Neural cell (in vitro differentiated cells): ENCODE data around the gene GDPD5. TPM values are rescaled to one million over a fixed set of nuclear protein-coding genes. Genes with fewer than 3 reads are reported as not detected.

Experiments
- H2AFZ ChIP-seq: fragments of 200-600, 300-800 bp; sonication (generic), shearing (Covaris generic); 2 replicates; pipeline ENCODE4 v1.6.0; 2014; ENCODE audit warnings: low read depth, mild to moderate bottlenecking, antibody characterized with exemption, low read length, moderate library complexity
- H3F3A ChIP-seq: fragments of 200-600 bp; shearing (Covaris generic); 2 replicates; pipeline ENCODE4 v1.6.1; 2016; ENCODE audit warnings: mild to moderate bottlenecking, moderate library complexity, mixed read lengths, antibody characterized with exemption, low read length; ENCODE audit not compliant: insufficient read depth, poor library complexity, severe bottlenecking
- H3K27ac ChIP-seq: fragments of 200-600, 300-800 bp; sonication (generic), shearing (Covaris generic); 2 replicates; pipeline ENCODE4 v1.5.1; 2014; ENCODE audit warnings: mild to moderate bottlenecking, low read length, moderate library complexity
- H3K27me3 ChIP-seq: fragments of 300-800, 200-600 bp; sonication (generic), shearing (Covaris generic); 2 replicates; pipeline ENCODE4 v1.6.0; 2014; ENCODE audit warnings: mild to moderate bottlenecking, low read depth, low read length, moderate library complexity; ENCODE audit not compliant: insufficient read depth
- H3K36me3 ChIP-seq: fragments of 300-800, 200-600 bp; sonication (generic), shearing (Covaris generic); 2 replicates; pipeline ENCODE4 v1.5.1; 2014; ENCODE audit warnings: mild to moderate bottlenecking, antibody characterized with exemption, low read length, moderate library complexity; ENCODE audit not compliant: insufficient read depth
- H3K4me2 ChIP-seq: fragments of 300-800, 200-600 bp; sonication (generic), shearing (Covaris generic); 2 replicates; pipeline ENCODE4 v1.6.0; 2014; ENCODE audit warnings: mild to moderate bottlenecking, low read length
- H3K4me3 ChIP-seq: fragments of 300-800, 200-600 bp; sonication (generic), shearing (Covaris generic); 2 replicates; pipeline ENCODE4 v1.5.1; 2014; ENCODE audit warnings: mild to moderate bottlenecking, low read length, moderate library complexity
- H3K79me2 ChIP-seq: fragments of 200-600 bp; shearing (Covaris generic); replicated peaks from 2 replicates; pipeline ENCODE4 v1.6.0; 2014; ENCODE audit warnings: mild to moderate bottlenecking, low read length, moderate library complexity; ENCODE audit not compliant: insufficient read depth
- H3K9ac ChIP-seq: fragments of 300-800, 200-600 bp; sonication (generic), shearing (Covaris generic); 2 replicates; pipeline ENCODE4 v1.6.1; 2016; ENCODE audit warnings: mild to moderate bottlenecking, low read length, mixed read lengths
- H3K9me2 ChIP-seq: fragments of 200-600 bp; shearing (Covaris generic); 2 replicates; pipeline ENCODE4 v1.6.1; 2016; ENCODE audit warnings: mild to moderate bottlenecking, low read length, mixed read lengths; ENCODE audit not compliant: insufficient read depth
- H3K9me3 ChIP-seq: fragments of 200-600, 300-800 bp; sonication (generic), shearing (Covaris generic); 2 replicates; pipeline ENCODE4 v1.6.1; 2016; ENCODE audit warnings: mild to moderate bottlenecking, mixed run types, low read length, moderate library complexity, mixed read lengths
- H4K20me1 ChIP-seq: fragments of 200-600 bp; shearing (Covaris generic); 2 replicates; pipeline ENCODE4 v1.6.1; 2016; ENCODE audit warnings: mild to moderate bottlenecking, mixed run types; ENCODE audit not compliant: insufficient read depth
- CTCF ChIP-seq: fragments of 450-650 bp; IDR thresholded peaks from 2 replicates; pipeline ENCODE4 v1.5.1; 2014; ENCODE audit warnings: antibody characterized with exemption, mild to moderate bottlenecking, moderate library complexity; ENCODE audit not compliant: poor library complexity, severe bottlenecking
- EP300 ChIP-seq: fragments of 450-650 bp; conservative IDR thresholded peaks from 2 replicates; pipeline ENCODE4 v1.6.1; 2014; ENCODE audit warnings: antibody characterized with exemption, mild to moderate bottlenecking, moderate library complexity; ENCODE audit not compliant: poor library complexity, severe bottlenecking
- EZH2 ChIP-seq: fragments of 200-600, 300-800 bp; shearing (Covaris generic), sonication (generic); IDR thresholded peaks from 2 replicates; pipeline ENCODE4 v1.6.1; 2014; ENCODE audit warnings: antibody characterized with exemption, low read length, borderline replicate concordance, mild to moderate bottlenecking; ENCODE audit not compliant: insufficient read depth, poor library complexity, severe bottlenecking
- MXI1 ChIP-seq: fragments of 450-650 bp; conservative IDR thresholded peaks from 2 replicates; pipeline ENCODE4 v1.6.1; 2014; ENCODE audit warnings: antibody characterized with exemption, mild to moderate bottlenecking; ENCODE audit not compliant: poor library complexity, severe bottlenecking
- POLR2AphosphoS5 ChIP-seq: IDR thresholded peaks from 2 replicates; pipeline ENCODE4 v1.6.1; 2012
- RAD21 ChIP-seq: fragments of 450-650 bp; conservative IDR thresholded peaks from 2 replicates; pipeline ENCODE4 v1.6.1; 2014; ENCODE audit warnings: antibody characterized with exemption, mild to moderate bottlenecking, moderate library complexity
- REST ChIP-seq: IDR thresholded peaks from 2 replicates; pipeline ENCODE4 v1.6.1; 2012; ENCODE audit warnings: borderline replicate concordance
- SMC3 ChIP-seq: fragments of 450-650 bp; conservative IDR thresholded peaks from 2 replicates; pipeline ENCODE4 v1.6.1; 2014; ENCODE audit warnings: antibody characterized with exemption, mild to moderate bottlenecking, moderate library complexity; ENCODE audit not compliant: poor library complexity
- TAF1 ChIP-seq: IDR thresholded peaks from 2 replicates; pipeline ENCODE4 v1.6.1; 2012; ENCODE audit warnings: low read depth
- polyA plus RNA-seq: library from polyadenylated mRNA; depleted of rRNA; stranded (reverse); fragments of >200 nt; gene quantifications from 2 replicates; pipeline ENCODE4 v1.2.3, GENCODE V29; 2014

Gene GDPD5
- polyA plus RNA-seq, 1 donor from 2014 or later = 19.2 TPM

DNA sequence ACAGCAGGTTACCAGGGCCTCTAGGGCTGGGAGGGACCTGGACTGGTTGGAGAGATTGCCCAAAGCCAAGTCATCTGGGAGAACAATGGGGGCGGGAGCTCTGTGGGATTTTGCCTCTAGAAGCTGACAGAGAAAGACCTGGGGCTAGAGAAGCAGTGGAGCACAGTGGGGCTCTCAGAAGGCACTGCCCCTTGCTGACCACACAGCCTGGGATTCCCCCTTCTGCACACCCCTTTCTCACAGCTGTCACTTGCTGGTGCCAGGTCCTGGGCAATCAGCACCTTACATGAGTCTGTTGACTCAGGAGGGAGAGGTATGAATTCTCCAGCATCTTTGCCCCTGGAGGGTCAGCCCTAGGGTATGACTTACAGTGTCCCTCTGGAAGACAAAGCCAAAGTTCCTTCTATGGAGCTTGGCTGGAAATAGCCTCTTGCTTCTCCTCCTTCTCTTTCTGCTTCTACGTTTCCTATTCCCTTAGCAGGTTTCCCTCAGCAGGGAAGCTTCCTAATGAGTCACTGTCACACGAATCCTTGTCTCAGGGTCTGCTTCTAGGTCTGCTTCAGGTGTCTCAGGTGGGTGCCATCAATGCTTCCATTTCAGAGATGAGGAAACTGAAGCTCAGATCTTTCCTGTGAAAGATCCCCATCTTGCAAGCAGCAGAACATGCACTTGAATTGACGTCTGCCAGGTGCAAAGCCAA, 27.0 kb downstream of the GDPD5 start:
- Histone ChIP-seq H3K4me2 (no peak overlapping the region), H3K27ac (no peak overlapping the region)

More for the DNA sequence above, 27.0 kb downstream of the GDPD5 start:
- no peak overlapping the region for H3K4me3 ChIP-seq
- no peak overlapping the region for H3K9ac ChIP-seq
- TF ChIP-seq SMC3 (no peak), POLR2AphosphoS5 (no peak), EZH2 (no peak), MXI1 (no peak), TAF1 (no peak), RAD21 (no peak), CTCF (no peak), EP300 (no peak), REST (no peak)
- no peaks in the 10 kb centered on the region for H3K79me2 ChIP-seq
- H3K9me3 ChIP-seq = no peaks in the 10 kb centered on the region
- H3F3A ChIP-seq = no peaks in the 10 kb centered on the region
- H4K20me1 ChIP-seq = no peaks in the 10 kb centered on the region
- H3K27me3 ChIP-seq = no peaks in the 10 kb centered on the region
- H2AFZ ChIP-seq = no peak overlapping the region
- H3K36me3 ChIP-seq = no peaks in the 10 kb centered on the region
- no peaks in the 10 kb centered on the region for H3K9me2 ChIP-seq
